ENCODE data around the gene POLR3E. TPM values are rescaled to one million over a fixed set of nuclear protein-coding genes. Genes with fewer than 3 reads are reported as not detected.

The POLR3E gene
- total and polyA plus RNA-seq, 2 donors (not counting 3 experiments of a cell fraction or from before 2014, with no cell fraction given): 48.3 to 62.2 TPM

- POLR2A ChIA-PET: no interaction called here
- Histone ChIP-seq H3K4me3 (replicated peaks in 1 of 3; ENCODE audit: insufficient read depth in 1 of 3, low read depth in 1 of 3, low read length in 3 of 3) (no peak overlapping the region), H3K9me1 (replicated peaks; ENCODE audit: control insufficient read depth, extremely low read depth, insufficient read depth, low read length) (no peaks in the 10 kb centered on the region), H3K27ac (ENCODE audit: insufficient read depth, low read depth, low read length) (no peak overlapping the region), H3K36me3 (ENCODE audit: control insufficient read depth in 2 of 2, extremely low read depth in 1 of 2, insufficient read depth in 2 of 2, low read length in 2 of 2) (peaks cover 16 to 22% of the 10 kb centered on the region in 2 experiments), H3K27me3 (ENCODE audit: control insufficient read depth in 2 of 2, insufficient read depth in 2 of 2, low read length in 2 of 2) (no peaks in the 10 kb centered on the region), H3K4me2 (ENCODE audit: insufficient read depth, low read length) (no peak overlapping the region), H3K9me3 (replicated peaks; ENCODE audit: control insufficient read depth, insufficient read depth, low read length) (no peaks in the 10 kb centered on the region), H4K20me1 (replicated peaks; ENCODE audit: control insufficient read depth, extremely low read depth, insufficient read depth, low read length) (no peaks in the 10 kb centered on the region), H3K79me2 (ENCODE audit: control insufficient read depth, insufficient read depth, low read length) (peaks cover 54% of the 10 kb centered on the region), H2AFZ (ENCODE audit: low read depth, low read length) (no peak overlapping the region), H3K9ac (replicated peaks; ENCODE audit: extremely low read depth, insufficient read depth, low read length) (no peak overlapping the region), H3K4me1 (ENCODE audit: control insufficient read depth, extremely low read depth, insufficient read depth, low read length) (peaks cover 3% of the 10 kb centered on the region)
- no TSS peak for BruUV-seq (replicated peaks)
- FAIRE-seq (no peak), DNase-seq (ENCODE audit: low read depth, low spot score) (no peak)
- TF ChIP-seq FOS (IDR thresholded peaks at IDR 0.05; ENCODE audit: borderline replicate concordance, insufficient read depth, low read length): no peak
- no peak for TF ChIP-seq MYC (IDR thresholded peaks at IDR 0.05; ENCODE audit: low read depth, low read length)
- no peak for TF ChIP-seq GATA2 (IDR thresholded peaks at IDR 0.05; ENCODE audit: insufficient read depth, insufficient read length, low read depth, low read length)
- TF ChIP-seq CTCF (IDR thresholded peaks at IDR 0.05; ENCODE audit: extremely low read depth in 1 of 2, insufficient read depth in 1 of 2, low read depth in 1 of 2, low read length in 2 of 2): no peak
- TF ChIP-seq POLR2A (IDR thresholded peaks at IDR 0.05; ENCODE audit: low read depth, low read length): no peak
- TF ChIP-seq MAX (IDR thresholded peaks at IDR 0.05; ENCODE audit: insufficient read depth, insufficient read length): no peak
- TF ChIP-seq JUN (IDR thresholded peaks at IDR 0.05; ENCODE audit: borderline replicate concordance, insufficient read depth, insufficient read length, low read depth): no peak
- no peak for TF ChIP-seq EZH2 (IDR thresholded peaks at IDR 0.05; ENCODE audit: borderline replicate concordance, low read depth, low read length, severe bottlenecking)
- TF ChIP-seq POLR2AphosphoS5 (IDR thresholded peaks at IDR 0.05; ENCODE audit: insufficient read depth, low read depth, low read length): no peak
- dilution Hi-C loops (cut with MboI; ENCODE audit: extremely low pct_ligation_motif_present, low sequenced_read_pairs) (no loop called here), intact Hi-C loops (cut with micrococcal nuclease) (no loop called here)
- CTCF ChIA-PET: interaction anchor here (2.0 kb wide), 1 partner anchor 8 kb away, joined by 5 read pairs; no protein-coding TSS in a partner anchor
These were observed 54.9 kb downstream of the POLR3E start for GRCh38 chr16:22352140-22352539.
